VCaP (cell line): ENCODE data around the gene FAM110A.
"Not testable (repeated sequence)": the region's sequence is repeated elsewhere in the genome, so short reads cannot be mapped to it uniquely, and the experiment has no call there.

Experiments used
- H3K27ac ChIP-seq: fragments of 450-650 bp; 2 replicates; pipeline ENCODE4 v1.5.1; 2017
- TF ChIP-seq, protein P1 (sequence below): fragments of 450-650 bp; conservative IDR thresholded peaks from 2 replicates; pipeline ENCODE4 v1.5.1; 2017; ENCODE audit warnings: mild to moderate bottlenecking, moderate library complexity

FAM110A gene

GRCh38 chr20:805713-806112 lies 27.8 kb upstream of the FAM110A start:
- TF ChIP-seq, protein P1, sequence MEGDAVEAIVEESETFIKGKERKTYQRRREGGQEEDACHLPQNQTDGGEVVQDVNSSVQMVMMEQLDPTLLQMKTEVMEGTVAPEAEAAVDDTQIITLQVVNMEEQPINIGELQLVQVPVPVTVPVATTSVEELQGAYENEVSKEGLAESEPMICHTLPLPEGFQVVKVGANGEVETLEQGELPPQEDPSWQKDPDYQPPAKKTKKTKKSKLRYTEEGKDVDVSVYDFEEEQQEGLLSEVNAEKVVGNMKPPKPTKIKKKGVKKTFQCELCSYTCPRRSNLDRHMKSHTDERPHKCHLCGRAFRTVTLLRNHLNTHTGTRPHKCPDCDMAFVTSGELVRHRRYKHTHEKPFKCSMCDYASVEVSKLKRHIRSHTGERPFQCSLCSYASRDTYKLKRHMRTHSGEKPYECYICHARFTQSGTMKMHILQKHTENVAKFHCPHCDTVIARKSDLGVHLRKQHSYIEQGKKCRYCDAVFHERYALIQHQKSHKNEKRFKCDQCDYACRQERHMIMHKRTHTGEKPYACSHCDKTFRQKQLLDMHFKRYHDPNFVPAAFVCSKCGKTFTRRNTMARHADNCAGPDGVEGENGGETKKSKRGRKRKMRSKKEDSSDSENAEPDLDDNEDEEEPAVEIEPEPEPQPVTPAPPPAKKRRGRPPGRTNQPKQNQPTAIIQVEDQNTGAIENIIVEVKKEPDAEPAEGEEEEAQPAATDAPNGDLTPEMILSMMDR, result no peak

GRCh38 chr20:811776-812434 lies 21.6 kb upstream of the FAM110A start:
- H3K27ac ChIP-seq, result not testable (repeated sequence)

More at GRCh38 chr20:805713-806112, 27.8 kb upstream of the FAM110A start:
- no peak overlapping the region for H3K27ac ChIP-seq

- not testable (repeated sequence) for H3K27ac ChIP-seq
These were observed 21.1 kb upstream of the FAM110A start for GRCh38 chr20:812435-812814.

DNA sequence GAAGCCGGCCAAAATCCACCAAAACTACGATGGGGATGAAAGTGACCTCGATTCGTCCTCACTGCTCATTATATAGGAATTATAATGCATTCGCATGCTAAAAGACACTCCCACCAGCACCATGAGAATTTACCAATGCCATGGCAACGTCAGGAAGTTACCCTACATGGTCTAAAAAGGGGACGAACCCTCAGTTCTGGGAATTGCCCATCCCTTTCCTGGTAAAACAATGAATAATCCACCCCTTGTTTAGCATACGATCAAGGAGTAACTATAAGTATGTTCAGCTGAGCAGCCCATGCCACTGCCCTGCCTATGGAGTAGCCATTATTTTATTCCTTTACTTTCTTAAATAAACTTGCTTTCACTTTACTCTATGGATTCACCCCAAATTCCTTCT lies 20.1 kb upstream of the FAM110A start:
- no peak overlapping the region for H3K27ac ChIP-seq
- TF ChIP-seq, protein P1, result no peak

- TF ChIP-seq, protein P1, result no peak
- no peak overlapping the region for H3K27ac ChIP-seq
These were observed 18.3 kb upstream of the FAM110A start for GRCh38 chr20:815226-815625.

DNA sequence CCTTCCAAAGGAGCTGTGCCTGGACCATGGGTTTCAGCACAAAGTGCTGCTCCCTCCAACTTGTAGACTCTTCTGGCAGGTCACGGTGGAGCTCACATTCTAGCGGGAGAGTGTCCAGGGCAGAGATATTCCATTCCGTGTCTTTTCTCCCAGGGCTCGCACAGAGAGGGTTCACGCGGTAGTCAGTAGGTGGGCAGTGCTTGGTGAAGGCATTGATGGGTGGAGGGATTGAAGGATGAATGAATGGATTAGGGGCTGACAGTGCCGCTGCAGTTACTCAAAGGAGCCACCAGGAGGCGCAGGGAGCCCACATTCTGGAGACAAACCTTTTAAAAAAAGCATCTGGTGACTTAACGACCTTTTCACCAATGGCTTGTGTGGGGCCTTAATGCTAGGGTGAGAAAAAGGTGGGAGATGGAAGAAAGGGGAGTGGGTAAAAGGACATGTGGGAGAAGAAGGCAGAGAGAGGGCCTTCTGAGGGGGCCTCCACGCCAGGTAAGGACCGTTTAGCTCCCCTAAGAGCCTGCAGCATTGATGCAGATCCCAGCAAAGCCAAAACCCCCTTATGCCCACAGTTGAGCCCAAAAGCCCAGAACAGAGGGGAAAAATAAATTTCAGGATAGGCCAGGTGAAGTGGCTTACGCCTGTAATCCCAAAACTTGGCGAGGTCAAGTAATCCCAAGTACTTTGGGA lies 17.5 kb upstream of the FAM110A start:
- H3K27ac ChIP-seq, result no peak overlapping the region
- TF ChIP-seq, protein P1, result peak; percentile 99

- H3K27ac ChIP-seq, result no peak overlapping the region
- TF ChIP-seq, protein P1, result no peak
These were observed 15.4 kb upstream of the FAM110A start for GRCh38 chr20:818001-818664.

GRCh38 chr20:819680-820322 lies 13.7 kb upstream of the FAM110A start:
- TF ChIP-seq, protein P1, result no peak
- H3K27ac ChIP-seq, result no peak overlapping the region
